Endothelial cell of umbilical vein (primary cell): ENCODE measurements around the gene SSH2. TPM values are rescaled to one million over a fixed set of nuclear protein-coding genes. Genes with fewer than 3 reads are reported as not detected.
"Not testable (repeated sequence)": the region's sequence is repeated elsewhere in the genome, so short reads cannot be mapped to it uniquely, and the experiment has no call there.

Experiments
- BruUV-seq: library from RNA; stranded (reverse); fragments of 400-500 nt; replicated peaks from 2 replicates; lab custom pipeline; 2021; lab: Mats Ljungman, UMichigan
- CTCF ChIA-PET: fragments of 300-600, 350-600 bp; sonication (Branson Sonifier 250); formaldehyde crosslinking; loops from one replicate; lab custom pipeline; 2021; ENCODE audit warnings: antibody characterized with exemption, inconsistent platforms; lab: Charles Lee
- POLR2A ChIA-PET: fragments of 300-600, 350-600 bp; sonication (Branson Sonifier 250); formaldehyde crosslinking; loops from one replicate; lab custom pipeline; 2021; ENCODE audit warnings: antibody characterized with exemption, inconsistent platforms; lab: Charles Lee
- DNase-seq: peaks from one replicate; pipeline ENCODE4 v3.0.0-alpha.2; 2011; ENCODE audit warnings: low read depth, low spot score
- FAIRE-seq: peaks from 2 replicates; lab custom pipeline; 2011; peaks lifted over from hg19 to GRCh38; lab: Jason Lieb, UNC
- H2AFZ ChIP-seq: 2 replicates; pipeline ENCODE4 v1.6.0; 2012; ENCODE audit warnings: low read depth, low read length, control low read depth, inconsistent platforms
- H3K27ac ChIP-seq: 2 replicates; pipeline ENCODE4 v1.5.1; 2011; ENCODE audit warnings: low read depth, mild to moderate bottlenecking, control low read depth, low read length, moderate library complexity; ENCODE audit not compliant: insufficient read depth
- H3K27me3 ChIP-seq, 2 experiments: 2 replicates each; pipeline versions ENCODE4 v1.6.0 to v1.6.1; 2011; ENCODE audit warnings: low read length in 2 of 2, mixed read lengths in 1 of 2; ENCODE audit not compliant: control insufficient read depth in 2 of 2, insufficient read depth in 2 of 2
- H3K36me3 ChIP-seq, 2 experiments: 2 replicates in 1 of 2; 3 replicates in 1 of 2; pipeline ENCODE4 v1.5.1; 2011; ENCODE audit warnings: low read length in 2 of 2, mild to moderate bottlenecking in 1 of 2, moderate library complexity in 1 of 2; ENCODE audit not compliant: control insufficient read depth in 2 of 2, insufficient read depth in 2 of 2; ENCODE audit errors: extremely low read depth in 1 of 2
- H3K4me1 ChIP-seq: 3 replicates; pipeline ENCODE4 v1.5.1; 2011; ENCODE audit warnings: mild to moderate bottlenecking, low read length; ENCODE audit not compliant: control insufficient read depth, insufficient read depth; ENCODE audit errors: extremely low read depth
- H3K4me2 ChIP-seq: 2 replicates; pipeline ENCODE4 v1.6.1; 2011; ENCODE audit warnings: low read length, control low read depth, mixed read lengths; ENCODE audit not compliant: insufficient read depth
- H3K4me3 ChIP-seq, 3 experiments: fragments of 200-600 bp in 1 of 3; sonication (generic), shearing (Covaris generic) in 1 of 3; replicated peaks in 1 of 3; 2 replicates each; pipeline ENCODE4 v1.5.1; 2011 to 2016; ENCODE audit warnings: control low read depth in 3 of 3, low read length in 3 of 3, mild to moderate bottlenecking in 2 of 3, inconsistent platforms in 1 of 3, low read depth in 1 of 3, moderate library complexity in 1 of 3; ENCODE audit not compliant: insufficient read depth in 1 of 3
- H3K79me2 ChIP-seq: 2 replicates; pipeline ENCODE4 v1.6.0; 2012; ENCODE audit warnings: low read length, inconsistent platforms; ENCODE audit not compliant: control insufficient read depth, insufficient read depth
- H3K9ac ChIP-seq: replicated peaks from 2 replicates; pipeline ENCODE3; 2011; ENCODE audit warnings: low read length, control low read depth; ENCODE audit not compliant: insufficient read depth; ENCODE audit errors: extremely low read depth
- H3K9me1 ChIP-seq: replicated peaks from 3 replicates; pipeline ENCODE4 v1.6.0; 2011; ENCODE audit warnings: mild to moderate bottlenecking, low read length; ENCODE audit not compliant: control insufficient read depth, insufficient read depth; ENCODE audit errors: extremely low read depth
- H3K9me3 ChIP-seq: replicated peaks from 2 replicates; pipeline ENCODE4 v1.5.1; 2012; ENCODE audit warnings: low read length, inconsistent platforms; ENCODE audit not compliant: control insufficient read depth, insufficient read depth
- H4K20me1 ChIP-seq: replicated peaks from 2 replicates; pipeline ENCODE3; 2011; ENCODE audit warnings: mild to moderate bottlenecking, low read length; ENCODE audit not compliant: control insufficient read depth, insufficient read depth; ENCODE audit errors: extremely low read depth
- EZH2 ChIP-seq: IDR thresholded peaks from 2 replicates; pipeline ENCODE4 v1.6.1; 2012; ENCODE audit warnings: borderline replicate concordance, low read depth, mild to moderate bottlenecking, moderate library complexity, low read length, inconsistent platforms; ENCODE audit not compliant: severe bottlenecking
- FOS ChIP-seq: IDR thresholded peaks from 2 replicates; pipeline ENCODE4 v1.6.1; 2011; ENCODE audit warnings: mild to moderate bottlenecking, low read length, moderate library complexity, borderline replicate concordance; ENCODE audit not compliant: insufficient read depth
- GATA2 ChIP-seq: IDR thresholded peaks from 2 replicates; pipeline ENCODE4 v1.7.0; 2011; ENCODE audit warnings: low read depth, mild to moderate bottlenecking, moderate library complexity, mixed read lengths, low read length; ENCODE audit not compliant: insufficient read length, insufficient read depth
- JUN ChIP-seq: IDR thresholded peaks from 2 replicates; pipeline ENCODE4 v1.6.1; 2011; ENCODE audit warnings: borderline replicate concordance, low read depth; ENCODE audit not compliant: insufficient read length, insufficient read depth
- POLR2A ChIP-seq: IDR thresholded peaks from 2 replicates; pipeline ENCODE4 v1.6.1; 2012; ENCODE audit warnings: low read depth, mild to moderate bottlenecking, control low read depth, low read length
- POLR2AphosphoS5 ChIP-seq: IDR thresholded peaks from 2 replicates; pipeline ENCODE4 v1.6.1; 2012; ENCODE audit warnings: low read depth, mild to moderate bottlenecking, control low read depth, low read length, moderate library complexity; ENCODE audit not compliant: insufficient read depth
- dilution Hi-C: fragments of 300-500 bp; cut with MboI; formaldehyde crosslinking; loops from one replicate; pipeline ENCODE4 v1.15.0; 2019; ENCODE audit warnings: low sequenced_read_pairs; ENCODE audit not compliant: extremely low pct_ligation_motif_present
- intact Hi-C: fragments of 100-400 bp; cut with micrococcal nuclease; formaldehyde crosslinking; loops from one replicate; pipeline ENCODE4 v1.10.0; 2022
- polyA plus RNA-seq, 4 experiments: library from polyadenylated mRNA; depleted of rRNA in 3 of 4; stranded (reverse) in 3 of 4; unstranded in 1 of 4; fragments of >200 nt; gene quantifications; 2 replicates each; pipeline versions ENCODE4 v1.2.1 to v1.2.3, GENCODE V29; 2011 to 2012; ENCODE audit warnings: missing spikeins in 1 of 4
- total RNA-seq: library from RNA; stranded (reverse); gene quantifications from 2 replicates; pipeline ENCODE4 v1.2.3, GENCODE V29; 2021
- TF ChIP-seq, protein P1 (sequence below), 2 donors: IDR thresholded peaks; 1 replicate in 1 of 2; 2 replicates in 1 of 2; pipeline ENCODE4 v1.5.1; 2011; ENCODE audit warnings: low read length in 2 of 2, mild to moderate bottlenecking in 2 of 2, moderate library complexity in 2 of 2, control low read depth in 1 of 2, inconsistent platforms in 1 of 2, low read depth in 1 of 2; ENCODE audit not compliant: insufficient read depth in 1 of 2; ENCODE audit errors: extremely low read depth in 1 of 2

Gene SSH2
- total and polyA plus RNA-seq, 2 donors (not counting 3 experiments of a cell fraction or from before 2014, with no cell fraction given) = 24.6 to 60.9 TPM

- DNase-seq (peak; percentile 96), FAIRE-seq (peak; percentile 85)
- Histone ChIP-seq H4K20me1 (no peaks in the 10 kb centered on the region), H2AFZ (no peak overlapping the region), H3K9me3 (no peaks in the 10 kb centered on the region), H3K9me1 (no peaks in the 10 kb centered on the region), H3K27me3 (no peaks in the 10 kb centered on the region), H3K79me2 (peaks cover 22% of the 10 kb centered on the region), H3K27ac (peak overlapping the region; percentile 98), H3K4me1 (peaks cover 44% of the 10 kb centered on the region), H3K36me3 (no peaks in the 10 kb centered on the region), H3K4me2 (peak overlapping the region; percentile 91), H3K9ac (peak overlapping the region; percentile 95), H3K4me3 (peak overlapping the region in 1 of 3 experiments; percentile 36)
- ChIA-PET POLR2A (interaction anchor here (0.6 to 1.2 kb wide), 4 partner anchors 9 to 87 kb away, joined by 4 to 9 read pairs (median 6); no protein-coding TSS in a partner anchor), CTCF (interaction anchor here (0.7 to 2.5 kb wide), 14 partner anchors 14 to 366 kb away, joined by 3 to 12 read pairs (median 4); no protein-coding TSS in a partner anchor)
- dilution Hi-C loops (no loop called here), intact Hi-C loops (loop anchor here (1.0 to 2.0 kb wide), 6 partner anchors 15 to 87 kb away; no protein-coding TSS in a partner anchor)
- TF ChIP-seq EZH2 (no peak), JUN (peak; percentile 90), GATA2 (peak; percentile 95), POLR2AphosphoS5 (peak; percentile 88), FOS (peak; percentile 73), POLR2A (peak; percentile 53)
- TF ChIP-seq, protein P1, sequence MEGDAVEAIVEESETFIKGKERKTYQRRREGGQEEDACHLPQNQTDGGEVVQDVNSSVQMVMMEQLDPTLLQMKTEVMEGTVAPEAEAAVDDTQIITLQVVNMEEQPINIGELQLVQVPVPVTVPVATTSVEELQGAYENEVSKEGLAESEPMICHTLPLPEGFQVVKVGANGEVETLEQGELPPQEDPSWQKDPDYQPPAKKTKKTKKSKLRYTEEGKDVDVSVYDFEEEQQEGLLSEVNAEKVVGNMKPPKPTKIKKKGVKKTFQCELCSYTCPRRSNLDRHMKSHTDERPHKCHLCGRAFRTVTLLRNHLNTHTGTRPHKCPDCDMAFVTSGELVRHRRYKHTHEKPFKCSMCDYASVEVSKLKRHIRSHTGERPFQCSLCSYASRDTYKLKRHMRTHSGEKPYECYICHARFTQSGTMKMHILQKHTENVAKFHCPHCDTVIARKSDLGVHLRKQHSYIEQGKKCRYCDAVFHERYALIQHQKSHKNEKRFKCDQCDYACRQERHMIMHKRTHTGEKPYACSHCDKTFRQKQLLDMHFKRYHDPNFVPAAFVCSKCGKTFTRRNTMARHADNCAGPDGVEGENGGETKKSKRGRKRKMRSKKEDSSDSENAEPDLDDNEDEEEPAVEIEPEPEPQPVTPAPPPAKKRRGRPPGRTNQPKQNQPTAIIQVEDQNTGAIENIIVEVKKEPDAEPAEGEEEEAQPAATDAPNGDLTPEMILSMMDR (IDR thresholded peaks at IDR 0.05; ENCODE audit: extremely low read depth in 1 of 2, insufficient read depth in 1 of 2, low read depth in 1 of 2, low read length in 2 of 2) = no peak
- no TSS peak for BruUV-seq
Observed at GRCh38 chr17:29726715-29727252, 203.2 kb downstream of the SSH2 start.

DNA sequence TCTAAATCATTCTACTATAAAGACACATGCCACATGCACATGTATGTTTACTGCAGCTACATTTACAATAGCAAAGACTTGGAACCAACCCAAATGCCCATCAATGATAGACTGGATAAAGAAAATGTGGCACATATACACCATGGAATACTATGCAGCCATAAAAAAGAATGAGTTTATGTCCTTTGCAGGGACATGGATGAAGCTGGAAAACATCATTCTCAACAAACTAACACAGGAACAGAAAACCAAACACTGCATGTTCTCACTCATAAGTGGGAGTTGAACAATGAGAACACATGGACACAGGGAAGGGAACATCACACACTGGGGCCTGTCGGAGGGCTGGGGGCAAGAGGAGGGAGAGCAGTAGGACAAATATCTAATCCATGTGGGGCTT is 204.6 kb downstream of the SSH2 start:
- H2AFZ ChIP-seq, intact Hi-C loops, dilution Hi-C loops, FAIRE-seq, H3K9me1 ChIP-seq, H3K9ac ChIP-seq, H3K27me3 ChIP-seq, CTCF ChIA-PET, H3K4me3 ChIP-seq, DNase-seq, H3K27ac ChIP-seq, H3K36me3 ChIP-seq, H3K9me3 ChIP-seq, BruUV-seq, POLR2A ChIA-PET, H3K4me2 ChIP-seq, H4K20me1 ChIP-seq: not testable (repeated sequence)
- H3K4me1 ChIP-seq = peaks cover 44% of the 10 kb centered on the region
- H3K79me2 ChIP-seq = peaks cover 24% of the 10 kb centered on the region
